Gastroesophageal sphincter (tissue), 3 donors: Measurements from ENCODE around the gene ARHGEF16.

Experiments used
- EP300 ChIP-seq: sonication (generic); formaldehyde crosslinking; IDR thresholded peaks from one replicate; pipeline ENCODE4 v1.6.1; 2017; ENCODE audit warnings: antibody characterized with exemption, mild to moderate bottlenecking
- POLR2A ChIP-seq, 2 donors: fragments of 450-650 bp; IDR thresholded peaks; one replicate each; pipeline ENCODE4 v1.6.1; 2017; ENCODE audit warnings: antibody characterized with exemption in 2 of 2, mild to moderate bottlenecking in 2 of 2, moderate library complexity in 1 of 2
- TF ChIP-seq, protein P1 (sequence below), 4 experiments: fragments of 200-600 bp in 2 of 4; fragments of 450-650 bp in 2 of 4; sonication (generic) in 1 of 4; IDR thresholded peaks; one replicate each; pipeline ENCODE4 v1.5.1; 2017 to 2019; ENCODE audit warnings: antibody characterized with exemption in 4 of 4, mild to moderate bottlenecking in 2 of 4, moderate library complexity in 2 of 4

GRCh38 chr1:3475839-3476573 is 21.5 kb downstream of the ARHGEF16 start:
- TF ChIP-seq POLR2A (IDR thresholded peaks at IDR 0.05) (no peak), EP300 (no peak)
- TF ChIP-seq, protein P1, sequence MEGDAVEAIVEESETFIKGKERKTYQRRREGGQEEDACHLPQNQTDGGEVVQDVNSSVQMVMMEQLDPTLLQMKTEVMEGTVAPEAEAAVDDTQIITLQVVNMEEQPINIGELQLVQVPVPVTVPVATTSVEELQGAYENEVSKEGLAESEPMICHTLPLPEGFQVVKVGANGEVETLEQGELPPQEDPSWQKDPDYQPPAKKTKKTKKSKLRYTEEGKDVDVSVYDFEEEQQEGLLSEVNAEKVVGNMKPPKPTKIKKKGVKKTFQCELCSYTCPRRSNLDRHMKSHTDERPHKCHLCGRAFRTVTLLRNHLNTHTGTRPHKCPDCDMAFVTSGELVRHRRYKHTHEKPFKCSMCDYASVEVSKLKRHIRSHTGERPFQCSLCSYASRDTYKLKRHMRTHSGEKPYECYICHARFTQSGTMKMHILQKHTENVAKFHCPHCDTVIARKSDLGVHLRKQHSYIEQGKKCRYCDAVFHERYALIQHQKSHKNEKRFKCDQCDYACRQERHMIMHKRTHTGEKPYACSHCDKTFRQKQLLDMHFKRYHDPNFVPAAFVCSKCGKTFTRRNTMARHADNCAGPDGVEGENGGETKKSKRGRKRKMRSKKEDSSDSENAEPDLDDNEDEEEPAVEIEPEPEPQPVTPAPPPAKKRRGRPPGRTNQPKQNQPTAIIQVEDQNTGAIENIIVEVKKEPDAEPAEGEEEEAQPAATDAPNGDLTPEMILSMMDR (IDR thresholded peaks at IDR 0.05), result no peak
